ENCODE results near the gene MYH14. TPM values are rescaled to one million over a fixed set of nuclear protein-coding genes. Genes with fewer than 3 reads are reported as not detected.

Gene MYH14
- total RNA-seq, 1 donor from 2014 or later: 96.0 TPM

DNA sequence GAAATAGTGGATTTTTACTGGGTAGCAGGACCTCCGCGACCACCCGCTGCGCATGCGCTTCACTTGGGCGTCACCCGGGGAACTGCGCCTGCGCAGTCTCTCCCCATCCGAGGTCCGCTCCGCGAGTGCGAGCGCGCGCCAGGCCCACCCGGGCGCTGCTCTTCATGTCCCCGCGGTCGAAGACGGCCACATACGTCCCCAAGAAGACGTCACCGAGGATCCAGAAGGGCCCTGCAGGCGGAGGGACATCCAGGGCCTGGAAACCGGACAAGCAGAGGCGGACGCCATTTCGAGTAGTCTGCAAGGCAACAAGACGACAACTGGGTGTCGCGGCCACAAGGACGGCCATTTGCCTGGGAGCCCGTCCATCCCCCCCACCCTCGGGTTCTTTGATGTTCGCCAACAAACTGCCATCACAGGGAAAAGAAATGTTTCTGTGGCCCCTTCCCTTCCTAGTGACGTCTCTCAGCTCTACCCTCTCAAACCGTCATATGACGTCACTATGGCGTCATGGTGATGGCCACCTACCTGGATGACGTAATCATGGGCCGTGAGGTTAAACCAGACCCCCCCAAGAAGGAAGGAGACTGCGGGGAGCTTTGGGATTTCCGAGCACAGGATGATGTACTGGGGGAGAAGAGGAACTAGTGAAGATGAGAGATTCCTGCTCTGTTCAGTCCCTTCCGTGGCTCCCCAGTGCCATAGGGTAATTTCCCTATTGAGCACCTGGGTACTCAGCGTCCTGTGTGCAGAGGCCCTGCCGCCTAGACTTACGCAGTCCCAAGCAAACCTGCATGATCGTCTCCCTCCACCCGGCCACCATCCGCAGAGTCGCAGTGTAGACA is 155.3 kb downstream of the MYH14 start:
- no peaks in the 10 kb centered on the region for H3K27me3 ChIP-seq (ENCODE audit: control insufficient read depth, insufficient read depth, low read length)
- no peak for TF ChIP-seq CTCF (IDR thresholded peaks at IDR 0.05; ENCODE audit: insufficient read depth, low read length, poor library complexity, severe bottlenecking)
- peak overlapping the region; percentile 44 for H3K4me3 ChIP-seq (ENCODE audit: low read depth, low read length)
- DNase-seq (ENCODE audit: low read depth): no peak
- H3K36me3 ChIP-seq (ENCODE audit: control insufficient read depth, insufficient read depth, low read length): no peaks in the 10 kb centered on the region

- no peak for TF ChIP-seq CTCF (IDR thresholded peaks at IDR 0.05; ENCODE audit: insufficient read depth, low read length, poor library complexity, severe bottlenecking)
- no peaks in the 10 kb centered on the region for H3K27me3 ChIP-seq (ENCODE audit: control insufficient read depth, insufficient read depth, low read length)
- H3K4me3 ChIP-seq (ENCODE audit: low read depth, low read length): no peak overlapping the region
- no peak for DNase-seq (ENCODE audit: low read depth)
- H3K36me3 ChIP-seq (ENCODE audit: control insufficient read depth, insufficient read depth, low read length): no peaks in the 10 kb centered on the region
Observed at GRCh38 chr19:50359328-50359818, 156.0 kb downstream of the MYH14 start.

Other genes with a start within 250 kb of the MYH14 start
- not detected in 2 replicates for gene SIGLEC11, start 242.4 kb upstream of the MYH14 start, total RNA-seq
- gene VRK3, start 178.2 kb upstream of the MYH14 start, total RNA-seq: 20.5 and 43.4 TPM in 2 replicates
- 10.2 and 13.2 TPM in 2 replicates for gene ZNF473, start 177.6 kb upstream of the MYH14 start, total RNA-seq
- gene IZUMO2, start 40.3 kb upstream of the MYH14 start, total RNA-seq: not detected in 2 replicates
- 0.46 and 0.55 TPM in 2 replicates for gene KCNC3, start 125.8 kb downstream of the MYH14 start, total RNA-seq
- 1.7 and 1.8 TPM in 2 replicates for gene NAPSA, start 162.0 kb downstream of the MYH14 start, total RNA-seq
- 73.4 and 86.5 TPM in 2 replicates for gene NR1H2, start 172.8 kb downstream of the MYH14 start, total RNA-seq
- gene POLD1, start 180.7 kb downstream of the MYH14 start, total RNA-seq: 25.5 and 30.3 TPM in 2 replicates
- gene SPIB, start 215.3 kb downstream of the MYH14 start, total RNA-seq: not detected in 2 replicates
- gene MYBPC2, start 229.3 kb downstream of the MYH14 start, total RNA-seq: 0.21 TPM in 1 of 2 replicates, not detected in the other

All from kidney epithelial cell (primary cell).